ENCODE data around the gene MRAS. TPM values are rescaled to one million over a fixed set of nuclear protein-coding genes. Genes with fewer than 3 reads are reported as not detected.

Gene MRAS
- total RNA-seq, 1 donor from 2014 or later, result 0.07 TPM

DNA sequence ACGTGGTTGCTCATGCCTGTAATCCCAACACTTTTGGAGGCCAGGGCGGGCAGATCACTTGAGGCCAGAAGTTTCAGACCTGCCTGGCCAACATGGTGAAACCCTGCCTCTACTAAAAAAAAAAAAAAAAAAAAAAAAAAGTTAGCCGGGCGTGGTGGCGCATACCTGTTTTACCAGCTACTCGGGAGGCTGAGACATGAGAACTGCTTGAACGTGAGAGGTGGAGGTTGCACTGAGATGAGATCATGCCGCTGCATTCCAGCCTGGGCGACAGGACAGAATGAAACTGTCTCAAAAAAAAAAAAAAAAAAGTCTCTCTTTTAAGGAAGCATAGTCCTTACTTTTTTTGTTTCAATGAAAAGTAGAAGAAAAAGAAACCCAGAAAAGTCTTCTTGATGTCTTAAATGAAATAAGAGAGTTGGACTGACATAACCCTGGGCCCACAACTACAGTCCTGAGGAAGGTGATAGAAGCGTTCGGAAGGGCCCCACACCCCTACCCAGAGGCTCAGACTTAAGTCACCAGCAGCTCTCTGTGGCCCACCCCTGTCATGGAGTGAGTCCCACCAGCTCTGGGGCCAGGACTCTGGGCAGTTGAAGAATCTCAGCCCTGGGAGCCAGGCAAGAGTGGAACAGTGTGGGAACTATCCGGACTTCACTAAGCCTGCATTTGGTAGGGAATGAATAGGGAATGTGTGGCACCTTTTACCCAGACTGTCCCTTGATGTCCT lies 21.3 kb upstream of the MRAS start:
- H3K4me1 Mint-ChIP-seq, result peaks cover 13% of the 10 kb centered on the region
- ATAC-seq (ENCODE audit: low read depth) (no peak), DNase-seq (no peak)
- no peaks in the 10 kb centered on the region for H3K36me3 Mint-ChIP-seq (ENCODE audit: low read depth)
- ChIA-PET POLR2A (no interaction called here), CTCF (no interaction called here)
- H3K27me3 Mint-ChIP-seq, result peaks cover 31% of the 10 kb centered on the region
- no peak overlapping the region for H3K4me3 Mint-ChIP-seq
- no peak overlapping the region for H3K27ac Mint-ChIP-seq
- intact Hi-C loops (cut with micrococcal nuclease), result no loop called here
- no peaks in the 10 kb centered on the region for H3K9me3 Mint-ChIP-seq
- TF ChIP-seq, protein P1, sequence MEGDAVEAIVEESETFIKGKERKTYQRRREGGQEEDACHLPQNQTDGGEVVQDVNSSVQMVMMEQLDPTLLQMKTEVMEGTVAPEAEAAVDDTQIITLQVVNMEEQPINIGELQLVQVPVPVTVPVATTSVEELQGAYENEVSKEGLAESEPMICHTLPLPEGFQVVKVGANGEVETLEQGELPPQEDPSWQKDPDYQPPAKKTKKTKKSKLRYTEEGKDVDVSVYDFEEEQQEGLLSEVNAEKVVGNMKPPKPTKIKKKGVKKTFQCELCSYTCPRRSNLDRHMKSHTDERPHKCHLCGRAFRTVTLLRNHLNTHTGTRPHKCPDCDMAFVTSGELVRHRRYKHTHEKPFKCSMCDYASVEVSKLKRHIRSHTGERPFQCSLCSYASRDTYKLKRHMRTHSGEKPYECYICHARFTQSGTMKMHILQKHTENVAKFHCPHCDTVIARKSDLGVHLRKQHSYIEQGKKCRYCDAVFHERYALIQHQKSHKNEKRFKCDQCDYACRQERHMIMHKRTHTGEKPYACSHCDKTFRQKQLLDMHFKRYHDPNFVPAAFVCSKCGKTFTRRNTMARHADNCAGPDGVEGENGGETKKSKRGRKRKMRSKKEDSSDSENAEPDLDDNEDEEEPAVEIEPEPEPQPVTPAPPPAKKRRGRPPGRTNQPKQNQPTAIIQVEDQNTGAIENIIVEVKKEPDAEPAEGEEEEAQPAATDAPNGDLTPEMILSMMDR (IDR thresholded peaks at IDR 0.05), result no peak

DNA sequence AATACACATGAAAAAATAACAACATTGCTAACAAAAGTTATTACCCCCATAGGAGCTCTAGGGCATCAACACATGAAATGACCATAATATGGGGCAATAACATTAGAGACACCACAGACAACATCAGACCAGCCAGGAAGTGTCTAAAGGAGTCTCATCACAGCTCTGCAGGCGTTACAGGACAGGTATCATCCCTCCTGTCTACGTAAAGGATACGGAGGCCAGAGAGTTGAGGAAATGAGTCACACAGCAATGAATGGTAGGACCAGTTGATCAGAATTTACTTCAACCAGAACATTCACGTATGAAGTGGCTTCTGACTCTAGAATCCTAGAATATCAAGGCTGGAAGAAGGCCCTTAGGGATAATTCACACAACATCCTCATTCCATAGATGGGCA lies 20.5 kb upstream of the MRAS start:
- intact Hi-C loops (cut with micrococcal nuclease), result loop anchor here (2.0 kb wide), 2 partner anchors 141 to 595 kb away; partner anchors contain the start of gene ARMC8
- Mint-ChIP-seq H3K4me1 (peaks cover 13% of the 10 kb centered on the region), H3K27ac (no peak overlapping the region), H3K36me3 (ENCODE audit: low read depth) (no peaks in the 10 kb centered on the region), H3K9me3 (no peaks in the 10 kb centered on the region), H3K27me3 (peaks cover 31% of the 10 kb centered on the region), H3K4me3 (no peak overlapping the region)
- DNase-seq (no peak), ATAC-seq (ENCODE audit: low read depth) (no peak)
- POLR2A ChIA-PET, result no interaction called here
- TF ChIP-seq, protein P1 (IDR thresholded peaks at IDR 0.05), result no peak
- CTCF ChIA-PET, result no interaction called here

DNA sequence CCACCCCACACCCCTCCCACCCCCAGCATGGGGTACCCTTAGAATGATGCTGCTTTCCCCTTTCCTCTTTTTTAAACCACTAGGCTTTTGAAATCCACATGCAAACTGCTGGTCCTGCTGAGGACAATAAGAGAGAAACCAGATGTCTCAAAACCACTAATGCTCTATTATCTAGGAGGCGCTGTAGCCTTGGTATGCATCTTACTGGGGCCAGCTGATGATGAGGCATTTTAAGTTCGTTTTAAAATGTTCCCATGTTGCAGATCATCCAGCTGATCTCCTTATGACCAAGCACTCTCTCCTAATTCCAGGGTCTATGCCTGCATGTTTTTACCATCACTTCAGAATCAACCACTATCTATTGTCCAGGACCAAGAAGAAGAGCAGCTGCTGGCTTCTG lies 20.0 kb upstream of the MRAS start:
- no peak overlapping the region for H3K4me3 Mint-ChIP-seq
- no peak overlapping the region for H3K27ac Mint-ChIP-seq
- ChIA-PET POLR2A (no interaction called here), CTCF (no interaction called here)
- intact Hi-C loops (cut with micrococcal nuclease), result loop anchor here (2.0 kb wide), 2 partner anchors 142 to 594 kb away; partner anchors contain the start of gene ARMC8
- no peaks in the 10 kb centered on the region for H3K9me3 Mint-ChIP-seq
- DNase-seq, result no peak
- TF ChIP-seq, protein P1 (IDR thresholded peaks at IDR 0.05), result no peak
- no peaks in the 10 kb centered on the region for H3K36me3 Mint-ChIP-seq (ENCODE audit: low read depth)
- H3K27me3 Mint-ChIP-seq, result peaks cover 30% of the 10 kb centered on the region
- no peak for ATAC-seq (ENCODE audit: low read depth)
- peaks cover 13% of the 10 kb centered on the region for H3K4me1 Mint-ChIP-seq

DNA sequence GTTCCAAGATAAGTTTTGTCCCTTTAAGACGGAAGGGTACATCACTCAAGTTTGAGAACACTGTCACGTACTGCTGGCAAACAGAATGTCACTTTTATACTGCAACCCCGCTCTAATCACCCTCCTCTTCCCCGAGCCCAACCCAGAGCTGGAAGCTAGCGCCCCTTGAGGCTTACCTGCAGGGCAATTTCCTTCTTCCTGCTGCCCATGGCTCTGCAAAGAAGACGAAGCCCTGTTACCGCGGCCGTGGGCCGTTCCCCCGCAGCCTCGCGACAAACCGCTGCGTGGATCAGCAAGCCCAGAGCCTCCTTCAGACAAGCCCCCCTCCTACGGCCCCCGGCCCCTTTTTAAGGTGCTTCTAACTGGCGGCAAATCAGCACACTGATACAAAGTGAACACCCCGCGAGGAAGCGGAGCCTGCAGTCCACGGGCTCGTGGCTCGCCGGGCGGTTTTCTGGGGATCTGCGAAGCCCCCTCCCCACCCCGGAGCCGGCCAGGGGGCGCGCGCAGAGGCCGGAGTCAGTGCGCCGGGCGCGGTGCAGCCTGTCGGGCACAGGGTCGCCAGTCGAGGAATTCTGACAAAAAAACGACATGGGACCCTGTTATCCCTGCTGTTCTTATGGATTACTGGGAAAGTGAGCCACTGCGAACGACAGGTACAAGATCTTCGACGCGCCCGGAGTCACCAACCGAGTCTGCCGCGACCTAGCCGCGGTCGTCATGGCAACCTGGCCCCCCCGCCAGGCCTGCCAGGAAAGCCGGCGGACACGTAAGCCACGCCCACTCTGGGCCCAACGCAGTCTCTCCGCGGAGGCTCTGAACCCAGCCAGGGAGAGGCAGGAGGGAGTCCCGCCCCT lies 19.0 kb upstream of the MRAS start, which contains the start of gene NME9:
TSS of gene NME9 (minus strand) at position 725 of the 857 bp plus-strand sequence. CDS start at position 209, 516 bp downstream.
- Mint-ChIP-seq H3K27me3 (peaks cover 25% of the 10 kb centered on the region), H3K27ac (no peak within 1 kb of the TSS), H3K4me3 (peak within 1 kb of the TSS; percentile 88), H3K4me1 (peaks cover 13% of the 10 kb centered on the region), H3K9me3 (no peaks in the 10 kb centered on the region), H3K36me3 (ENCODE audit: low read depth) (no peaks in the 10 kb centered on the region)
- DNase-seq (peak; percentile 56), ATAC-seq (ENCODE audit: low read depth) (peak; percentile 90)
- ChIA-PET CTCF (no interaction called here), POLR2A (no interaction called here)
- TF ChIP-seq, protein P1 (IDR thresholded peaks at IDR 0.05), result no peak
- intact Hi-C loops (cut with micrococcal nuclease), result loop anchor here (2.0 kb wide), 2 partner anchors 143 to 593 kb away; partner anchors contain the start of gene ARMC8

DNA sequence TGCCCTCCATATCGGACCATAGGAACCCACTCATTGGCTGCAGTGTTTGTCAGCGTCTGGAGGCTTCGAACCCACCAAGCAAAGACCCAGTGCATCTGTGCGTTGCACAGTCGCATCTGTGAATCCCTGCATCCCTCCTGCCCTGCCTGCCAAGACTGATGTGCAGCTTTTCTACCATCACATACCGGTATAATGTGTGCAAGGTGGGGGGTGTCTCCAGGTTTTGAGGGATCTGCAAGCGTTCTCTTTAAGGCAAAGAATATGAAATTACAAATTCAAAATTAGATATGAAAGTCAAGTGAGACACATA lies 18.4 kb upstream of the MRAS start:
- Mint-ChIP-seq H3K27ac (no peak overlapping the region), H3K9me3 (no peaks in the 10 kb centered on the region), H3K4me3 (peak overlapping the region; percentile 88), H3K27me3 (peaks cover 23% of the 10 kb centered on the region), H3K36me3 (ENCODE audit: low read depth) (no peaks in the 10 kb centered on the region), H3K4me1 (peaks cover 13% of the 10 kb centered on the region)
- TF ChIP-seq, protein P1 (IDR thresholded peaks at IDR 0.05), result no peak
- POLR2A ChIA-PET, result no interaction called here
- intact Hi-C loops (cut with micrococcal nuclease), result loop anchor here (2.0 to 10.0 kb wide), 3 partner anchors 65 to 593 kb away; partner anchors contain the start of gene ARMC8
- CTCF ChIA-PET, result no interaction called here
- no peak for DNase-seq
- no peak for ATAC-seq (ENCODE audit: low read depth)
